HepG2 (cell line): ENCODE measurements around the gene MYOT. TPM values are rescaled to one million over a fixed set of nuclear protein-coding genes. Genes with fewer than 3 reads are reported as not detected.
"Not testable (repeated sequence)": the region's sequence is repeated elsewhere in the genome, so short reads cannot be mapped to it uniquely, and the experiment has no call there.

Experiments used
- ATAC-seq: fragments of 200-7000 bp; cut with Tn5 transposase; 3 replicates; pipeline ENCODE4 v1.9.1; 2020; ENCODE audit warnings: mild to moderate bottlenecking, moderate library complexity
- BruUV-seq: library from RNA; stranded (reverse); fragments of 400-500 nt; replicated peaks from 2 replicates; lab custom pipeline; 2021; lab: Mats Ljungman, UMichigan
- CTCF ChIA-PET: fragments of 300-600 bp; formaldehyde crosslinking; extraction: SDS; loops from one replicate; lab custom pipeline; 2021; ENCODE audit warnings: low total read pairs, inconsistent platforms, low intra/inter-chr PET ratio; lab: Yijun Ruan, JAX
- POLR2A ChIA-PET: fragments of 350-600 bp; sonication (Branson Sonifier 250); formaldehyde crosslinking; loops from one replicate; lab custom pipeline; 2020; ENCODE audit warnings: antibody characterized with exemption, inconsistent platforms; lab: Yijun Ruan, JAX
- DNase-seq: peaks from one replicate; pipeline ENCODE4 v3.0.0-alpha.2; 2015; ENCODE audit warnings: low spot score
- FAIRE-seq: peaks from 3 replicates; lab custom pipeline; 2011; peaks lifted over from hg19 to GRCh38; lab: Jason Lieb, UNC
- H2AFZ ChIP-seq: one replicate; pipeline ENCODE4 v1.6.1; 2011; ENCODE audit warnings: low read length, inconsistent platforms
- H3K27ac ChIP-seq: fragments of 300-600 bp; 3 replicates; pipeline ENCODE4 v1.8.0; 2011; ENCODE audit warnings: mixed run types, mild to moderate bottlenecking, mixed read lengths, low read length, inconsistent platforms; ENCODE audit not compliant: insufficient read depth; ENCODE audit errors: extremely low read length
- H3K27me3 ChIP-seq, 2 experiments: fragments of 200-600 bp in 1 of 2; 2 replicates in 1 of 2; 3 replicates in 1 of 2; pipeline versions ENCODE4 v1.6.0 to v1.8.0; 2011; ENCODE audit warnings: low read length in 2 of 2, mild to moderate bottlenecking in 2 of 2, moderate library complexity in 2 of 2, inconsistent platforms in 1 of 2; ENCODE audit not compliant: insufficient read depth in 2 of 2, control insufficient read depth in 1 of 2
- H3K36me3 ChIP-seq, 2 experiments: fragments of 200-600 bp in 1 of 2; replicated peaks in 1 of 2; 2 replicates in 1 of 2; 3 replicates in 1 of 2; pipeline versions ENCODE4 v1.5.1 to v1.8.0; 2011; ENCODE audit warnings: low read length in 2 of 2, inconsistent platforms in 1 of 2; ENCODE audit not compliant: insufficient read depth in 2 of 2, control insufficient read depth in 1 of 2
- H3K4me1 ChIP-seq: 2 replicates; pipeline ENCODE4 v1.5.1; 2012; ENCODE audit warnings: low read length, inconsistent platforms; ENCODE audit not compliant: insufficient read depth
- H3K4me2 ChIP-seq: 2 replicates; pipeline ENCODE4 v1.6.0; 2011; ENCODE audit warnings: low read depth, low read length, inconsistent platforms
- H3K4me3 ChIP-seq, 3 experiments: fragments of 200-600 bp in 1 of 3; sonication (generic), shearing (Covaris generic) in 1 of 3; replicated peaks in 1 of 3; 2 replicates each; pipeline ENCODE4 v1.5.1; 2011 to 2016; ENCODE audit warnings: low read length in 3 of 3, inconsistent platforms in 2 of 3, low read depth in 2 of 3, mild to moderate bottlenecking in 2 of 3, control low read depth in 1 of 3, mixed read lengths in 1 of 3; ENCODE audit not compliant: insufficient read depth in 1 of 3
- H3K79me2 ChIP-seq: one replicate; pipeline ENCODE4 v1.6.1; 2011; ENCODE audit warnings: low read length, inconsistent platforms; ENCODE audit not compliant: insufficient read depth
- H3K9ac ChIP-seq: 2 replicates; pipeline ENCODE4 v1.6.0; 2011; ENCODE audit warnings: mild to moderate bottlenecking, low read depth, low read length, inconsistent platforms; ENCODE audit not compliant: insufficient read depth
- H3K9me3 ChIP-seq: 2 replicates; pipeline ENCODE4 v1.5.1; 2012; ENCODE audit warnings: mild to moderate bottlenecking, low read length
- H4K20me1 ChIP-seq: 2 replicates; pipeline ENCODE4 v1.6.0; 2011; ENCODE audit warnings: inconsistent platforms, mild to moderate bottlenecking, low read length, moderate library complexity; ENCODE audit not compliant: insufficient read depth
- CAMTA2 ChIP-seq: sonication (generic); formaldehyde crosslinking; IDR thresholded peaks from 2 replicates; pipeline ENCODE4 v1.4.0; 2020; ENCODE audit warnings: mild to moderate bottlenecking, missing genetic modification reagents, borderline replicate concordance
- MAFF ChIP-seq: IDR thresholded peaks from 2 replicates; pipeline ENCODE4 v1.6.1; 2011; ENCODE audit warnings: low read depth, low read length, improper control_type of control experiment
- MAFK ChIP-seq, 2 experiments: IDR thresholded peaks in 1 of 2; conservative IDR thresholded peaks in 1 of 2; 2 replicates each; pipeline ENCODE4 v1.6.1; 2011; ENCODE audit warnings: improper control_type of control experiment in 2 of 2, low read length in 2 of 2
- SMAD9 ChIP-seq: sonication (generic); formaldehyde crosslinking; IDR thresholded peaks from 2 replicates; pipeline ENCODE4 v1.5.1; 2020; ENCODE audit warnings: mild to moderate bottlenecking, missing genetic modification reagents
- ZNF121 ChIP-seq: sonication (generic); formaldehyde crosslinking; IDR thresholded peaks from 2 replicates; pipeline ENCODE4 v1.5.0; 2020; ENCODE audit warnings: mild to moderate bottlenecking, missing genetic modification reagents
- ZNF557 ChIP-seq: sonication (generic); formaldehyde crosslinking; IDR thresholded peaks from 2 replicates; pipeline ENCODE4 v1.4.0; 2020; ENCODE audit warnings: missing genetic modification reagents
- WGBS: methylation state at CpG from one replicate; pipeline ENCODE4 v1.1.6; 2017; ENCODE audit warnings: low lambda C conversion rate; 5-methylcytosine and 5-hydroxymethylcytosine counted together
- in situ Hi-C: cut with HindIII; loops from 2 replicates; pipeline ENCODE4 v1.10.0; 2017; ENCODE audit warnings: low pct_unique_long_range_greater_than_20kb; ENCODE audit not compliant: extremely low pct_ligation_motif_present
- intact Hi-C: fragments of 100-400 bp; cut with micrococcal nuclease; formaldehyde crosslinking; loops from one replicate; pipeline ENCODE4 v1.10.0; 2022; ENCODE audit not compliant: unreplicated experiment
- polyA plus RNA-seq, 8 experiments: library from polyadenylated mRNA; depleted of rRNA in 3 of 8; stranded (reverse) in 7 of 8; unstranded in 1 of 8; fragments of >200 nt; fragmentation: Illumina TruSeq in 4 of 8; extraction: Trizol in 4 of 8; gene quantifications; 2 replicates each; pipeline versions ENCODE4 v1.2.1 to v1.2.3, GENCODE V29; 2011 to 2016; ENCODE audit warnings: low read depth in 4 of 8, missing spikeins in 1 of 8, mixed read lengths in 1 of 8; ENCODE audit not compliant: insufficient read depth in 1 of 8
- total RNA-seq, 5 experiments: library from RNA; depleted of rRNA; stranded (reverse); fragments of >200 nt; fragmentation: Illumina TruSeq; extraction: Trizol; gene quantifications; 2 replicates each; pipeline ENCODE4 v1.2.3, GENCODE V29; 2016; ENCODE audit warnings: low read depth in 1 of 5
- TF ChIP-seq, protein P1 (sequence below): sonication (generic); formaldehyde crosslinking; IDR thresholded peaks from 2 replicates; pipeline ENCODE4 v1.8.1; 2022; ENCODE audit warnings: low read depth, mild to moderate bottlenecking, missing genetic modification reagents

The MYOT gene
- total and polyA plus RNA-seq, 2 of the 13 experiments (the other 11 are each of a cell fraction or from before 2014, with no cell fraction given) = not detected

DNA sequence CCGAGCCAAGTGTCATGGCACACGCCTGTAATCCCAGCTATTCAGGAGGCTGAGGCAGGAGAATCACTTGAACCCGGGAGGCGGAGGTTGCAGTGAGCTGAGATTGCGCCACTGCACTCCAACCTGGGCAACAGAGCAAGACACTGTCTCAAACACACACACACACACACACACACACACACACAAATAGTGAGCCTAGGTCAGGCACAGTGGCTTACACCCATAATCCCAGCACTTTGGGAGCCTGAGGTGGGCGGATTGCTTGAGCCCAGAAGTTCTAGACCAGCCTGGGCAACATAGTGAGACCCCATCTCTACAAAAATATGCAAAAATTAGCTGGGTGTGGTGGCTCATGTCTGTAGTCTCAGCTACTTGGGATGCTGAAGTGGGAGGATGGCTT, 4.0 kb upstream of the MYOT start:
- TF ChIP-seq ZNF121 = peak; percentile 38; the same call in 1 of the 2 replicates
- intact Hi-C loops, DNase-seq, BruUV-seq, H3K9ac ChIP-seq, H3K79me2 ChIP-seq, H4K20me1 ChIP-seq, H3K27ac ChIP-seq, H3K27me3 ChIP-seq, H3K4me3 ChIP-seq, FAIRE-seq, H3K4me1 ChIP-seq, H3K4me2 ChIP-seq, H3K36me3 ChIP-seq, ATAC-seq, POLR2A ChIA-PET, in situ Hi-C loops, H2AFZ ChIP-seq, H3K9me3 ChIP-seq, CTCF ChIA-PET: not testable (repeated sequence)
- 55% methylated on average over 4 of the region's 6 CpGs for WGBS

DNA sequence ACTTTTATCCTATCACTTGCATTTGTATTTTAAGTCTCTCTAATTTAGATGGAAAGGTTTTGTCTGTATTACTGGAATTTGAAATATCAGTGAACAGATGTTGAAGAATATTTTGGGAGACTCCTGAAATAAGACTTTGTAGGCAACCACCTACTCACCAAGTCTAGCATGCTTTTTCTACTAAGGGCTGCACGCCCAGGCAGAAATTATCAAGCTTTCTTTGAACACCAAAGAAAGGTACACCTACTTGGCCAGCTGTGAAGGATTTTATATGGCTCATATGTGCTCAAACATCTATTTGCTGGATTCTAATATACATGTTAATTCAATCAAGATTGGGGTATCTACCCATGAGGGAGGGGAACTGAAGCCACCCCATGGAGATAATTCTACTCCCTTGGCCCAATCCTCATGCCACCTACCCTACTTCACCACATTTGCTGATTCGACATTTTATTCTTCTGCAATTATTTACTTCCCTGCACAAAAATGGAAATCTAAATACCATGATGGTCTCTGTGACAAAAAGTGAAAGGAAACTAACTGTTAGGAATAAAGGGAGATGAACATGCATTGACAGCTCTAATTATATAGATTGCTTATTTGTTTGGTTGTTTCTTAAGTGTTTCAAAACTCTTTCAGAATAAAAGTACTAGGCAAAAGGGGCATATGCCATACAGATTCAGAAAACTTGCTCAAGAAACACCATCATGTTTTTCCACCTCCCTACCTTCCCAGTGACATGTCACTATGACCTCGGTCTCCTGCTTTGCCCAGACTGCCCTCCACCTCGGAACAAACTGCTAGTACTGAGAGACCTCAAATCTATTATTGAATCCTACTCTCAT, 895 bp upstream of the MYOT start:
- in situ Hi-C loops (no loop called here), intact Hi-C loops (no loop called here)
- Histone ChIP-seq H3K4me3 (no peak overlapping the region), H3K9me3 (no peaks in the 10 kb centered on the region), H3K4me2 (no peak overlapping the region), H3K79me2 (no peaks in the 10 kb centered on the region), H2AFZ (no peak overlapping the region), H3K27me3 (no peaks in the 10 kb centered on the region; a peak in 1 of 5 replicates), H3K4me1 (no peaks in the 10 kb centered on the region), H3K9ac (no peak overlapping the region), H3K36me3 (no peaks in the 10 kb centered on the region), H4K20me1 (no peaks in the 10 kb centered on the region), H3K27ac (no peak overlapping the region)
- CTCF ChIA-PET = no interaction called here
- POLR2A ChIA-PET = no interaction called here
- DNase-seq (no peak), ATAC-seq (no peak), FAIRE-seq (no peak)
- under 1% methylated on average over 4 of the region's 4 CpGs for WGBS
- TF ChIP-seq CAMTA2 (CRISPR knock-in tag) = no peak
- no peak for TF ChIP-seq ZNF557 (CRISPR knock-in tag)
- peak; percentile 96 for TF ChIP-seq MAFF
- peak; percentile 91 to 97 for TF ChIP-seq MAFK (conservative IDR thresholded peaks at IDR 0.05 in 1 of 2, IDR thresholded peaks at IDR 0.05 in 1 of 2; ENCODE audit: low read length in 2 of 2)
- TF ChIP-seq SMAD9 (CRISPR knock-in tag) = no peak
- TF ChIP-seq, protein P1, sequence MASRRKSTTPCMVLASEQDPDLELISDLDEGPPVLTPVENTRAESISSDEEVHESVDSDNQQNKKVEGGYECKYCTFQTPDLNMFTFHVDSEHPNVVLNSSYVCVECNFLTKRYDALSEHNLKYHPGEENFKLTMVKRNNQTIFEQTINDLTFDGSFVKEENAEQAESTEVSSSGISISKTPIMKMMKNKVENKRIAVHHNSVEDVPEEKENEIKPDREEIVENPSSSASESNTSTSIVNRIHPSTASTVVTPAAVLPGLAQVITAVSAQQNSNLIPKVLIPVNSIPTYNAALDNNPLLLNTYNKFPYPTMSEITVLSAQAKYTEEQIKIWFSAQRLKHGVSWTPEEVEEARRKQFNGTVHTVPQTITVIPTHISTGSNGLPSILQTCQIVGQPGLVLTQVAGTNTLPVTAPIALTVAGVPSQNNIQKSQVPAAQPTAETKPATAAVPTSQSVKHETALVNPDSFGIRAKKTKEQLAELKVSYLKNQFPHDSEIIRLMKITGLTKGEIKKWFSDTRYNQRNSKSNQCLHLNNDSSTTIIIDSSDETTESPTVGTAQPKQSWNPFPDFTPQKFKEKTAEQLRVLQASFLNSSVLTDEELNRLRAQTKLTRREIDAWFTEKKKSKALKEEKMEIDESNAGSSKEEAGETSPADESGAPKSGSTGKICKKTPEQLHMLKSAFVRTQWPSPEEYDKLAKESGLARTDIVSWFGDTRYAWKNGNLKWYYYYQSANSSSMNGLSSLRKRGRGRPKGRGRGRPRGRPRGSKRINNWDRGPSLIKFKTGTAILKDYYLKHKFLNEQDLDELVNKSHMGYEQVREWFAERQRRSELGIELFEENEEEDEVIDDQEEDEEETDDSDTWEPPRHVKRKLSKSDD (CRISPR knock-in tag) = no peak
- no TSS peak for BruUV-seq
